NCI-H187 (cell line): ENCODE data around the gene OSTF1.

ENCODE experiments used
- DNase-seq, 2 experiments: peaks; one replicate each; lab custom pipeline; 2025; lab: John Stamatoyannopoulos, UW

OSTF1 gene

GRCh38 chr9:75085640-75086039, 2.7 kb upstream of the OSTF1 start:
- DNase-seq = no peak

GRCh38 chr9:75086541-75087288, 1.6 kb upstream of the OSTF1 start:
- no peak for DNase-seq

GRCh38 chr9:75087289-75087823, 958 bp upstream of the OSTF1 start:
- DNase-seq = peak in 1 of 2 experiments; percentile 22

GRCh38 chr9:75088646-75089372, 495 bp downstream of the OSTF1 start:
- DNase-seq = no peak

- no peak for DNase-seq
Observed at GRCh38 chr9:75089373-75089766, 1.1 kb downstream of the OSTF1 start.

GRCh38 chr9:75090579-75090978, 2.3 kb downstream of the OSTF1 start:
- no peak for DNase-seq

- DNase-seq = no peak
Observed at GRCh38 chr9:75092766-75093165, 4.5 kb downstream of the OSTF1 start.

- no peak for DNase-seq
Observed at GRCh38 chr9:75096796-75097195, 8.5 kb downstream of the OSTF1 start.

- DNase-seq = no peak
Observed at GRCh38 chr9:75101004-75101588, 12.8 kb downstream of the OSTF1 start.

- DNase-seq = no peak
Observed at GRCh38 chr9:75102177-75102790, 14.0 kb downstream of the OSTF1 start.

- no peak for DNase-seq
Observed at GRCh38 chr9:75104607-75105006, 16.3 kb downstream of the OSTF1 start.

- no peak for DNase-seq
Observed at GRCh38 chr9:75105019-75105540, 16.8 kb downstream of the OSTF1 start.

GRCh38 chr9:75105841-75106240, 17.5 kb downstream of the OSTF1 start:
- DNase-seq = no peak

GRCh38 chr9:75106857-75107256, 18.5 kb downstream of the OSTF1 start:
- no peak for DNase-seq

- DNase-seq = no peak
Observed at GRCh38 chr9:75108571-75108970, 20.3 kb downstream of the OSTF1 start.

- DNase-seq = no peak
Observed at GRCh38 chr9:75109210-75109839, 21.0 kb downstream of the OSTF1 start.

GRCh38 chr9:75111019-75111622, 22.8 kb downstream of the OSTF1 start:
- DNase-seq = no peak

- DNase-seq = no peak
Observed at GRCh38 chr9:75112789-75113188, 24.5 kb downstream of the OSTF1 start.

GRCh38 chr9:75116306-75116705, 28.0 kb downstream of the OSTF1 start:
- no peak for DNase-seq

GRCh38 chr9:75117564-75117963, 29.2 kb downstream of the OSTF1 start:
- DNase-seq = no peak

- DNase-seq = no peak
Observed at GRCh38 chr9:75120686-75121085, 32.4 kb downstream of the OSTF1 start.
